ENCODE results near the gene PID1.

Gene PID1

DNA sequence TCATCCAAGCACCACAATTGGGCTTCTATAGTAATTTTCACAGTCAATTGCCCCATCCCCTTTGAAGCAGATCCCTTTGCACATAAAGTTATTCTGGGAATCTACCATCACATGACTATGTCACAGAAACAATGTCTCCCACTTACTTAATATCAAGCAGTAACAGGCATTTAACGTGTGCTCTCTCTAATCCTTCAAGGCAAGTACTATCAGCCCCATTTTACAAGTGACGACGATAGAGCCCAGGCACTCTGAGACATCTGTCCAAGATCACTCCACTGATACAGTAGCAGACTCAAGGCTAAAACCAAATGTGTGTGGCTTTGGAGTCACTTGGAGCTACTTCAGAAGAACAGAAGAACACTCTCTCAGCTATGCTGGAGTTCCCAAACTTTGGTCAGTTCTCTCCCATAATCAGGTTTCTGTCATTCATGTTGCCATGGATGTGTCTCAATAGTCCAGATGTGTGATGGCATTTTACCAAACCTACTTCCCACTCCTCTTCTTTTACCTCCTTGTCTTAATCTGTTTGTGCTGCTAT, 39.7 kb downstream of the PID1 start:
- no peak overlapping the region for H3K18ac ChIP-seq (ENCODE audit: low read length)
- no peak overlapping the region for H4K12ac ChIP-seq (ENCODE audit: low read depth, low read length)
- no peaks in the 10 kb centered on the region for H3K36me3 ChIP-seq (ENCODE audit: control insufficient read depth in 1 of 2, insufficient read depth in 2 of 2, low read length in 2 of 2)
- no peak overlapping the region for H2BK120ac ChIP-seq (ENCODE audit: insufficient read depth, low read length, poor library complexity)
- H3K27ac ChIP-seq (ENCODE audit: low read depth, low read length): no peak overlapping the region
- H3K4me1 ChIP-seq (ENCODE audit: control insufficient read depth in 1 of 2, insufficient read depth in 2 of 2, low read length in 2 of 2): peaks cover 3 to 13% of the 10 kb centered on the region in 2 experiments
- H2AFZ ChIP-seq (ENCODE audit: insufficient read depth, low read length, poor library complexity): no peak overlapping the region
- H3K4me3 ChIP-seq (ENCODE audit: low read depth, low read length): no peak overlapping the region
- no peaks in the 10 kb centered on the region for H3K27me3 ChIP-seq (ENCODE audit: insufficient read depth, low read length)
- no peak for DNase-seq
- no peak overlapping the region for H3K9ac ChIP-seq (ENCODE audit: low read length)
- peaks cover 5% of the 10 kb centered on the region for H3K79me1 ChIP-seq (ENCODE audit: low read length)
- H3K79me2 ChIP-seq (ENCODE audit: control insufficient read depth, insufficient read depth, low read length, poor library complexity): no peaks in the 10 kb centered on the region
- H4K8ac ChIP-seq (ENCODE audit: low read depth, low read length): no peak overlapping the region
- H3K23ac ChIP-seq (ENCODE audit: low read length): no peak overlapping the region
- no peak overlapping the region for H3K4me2 ChIP-seq (ENCODE audit: low read length)
- no peak overlapping the region for H3K4ac ChIP-seq (ENCODE audit: low read depth, low read length)
- no peak overlapping the region for H4K91ac ChIP-seq (ENCODE audit: low read depth, low read length)
- no peak overlapping the region for H2AK5ac ChIP-seq (ENCODE audit: low read length)
- H3K9me3 ChIP-seq (ENCODE audit: insufficient read depth, low read depth, low read length): no peaks in the 10 kb centered on the region
- WGBS (ENCODE audit: extremely low coverage, insufficient coverage, insufficient read length): no CpG with 5 or more reads among the region's 3 CpGs
- no peak overlapping the region for H2BK5ac ChIP-seq (ENCODE audit: low read depth, low read length, poor library complexity)
- no peak overlapping the region for H2BK12ac ChIP-seq (ENCODE audit: low read length)
- no peak overlapping the region for H3K14ac ChIP-seq (ENCODE audit: low read length)

- Histone ChIP-seq H4K91ac (ENCODE audit: low read depth, low read length) (no peak overlapping the region), H3K9me3 (ENCODE audit: insufficient read depth, low read depth, low read length) (no peaks in the 10 kb centered on the region), H2AFZ (ENCODE audit: insufficient read depth, low read length, poor library complexity) (no peak overlapping the region)
These were observed 40.2 kb downstream of the PID1 start for GRCh38 chr2:229230911-229231310.

GRCh38 chr2:229230256-229230655, 40.8 kb downstream of the PID1 start:
- Histone ChIP-seq H3K4me2 (ENCODE audit: low read length) (no peak overlapping the region), H3K27me3 (ENCODE audit: insufficient read depth, low read length) (no peaks in the 10 kb centered on the region), H2BK12ac (ENCODE audit: low read length) (no peak overlapping the region), H3K9me3 (ENCODE audit: insufficient read depth, low read depth, low read length) (no peaks in the 10 kb centered on the region), H3K4me1 (ENCODE audit: control insufficient read depth in 1 of 2, insufficient read depth in 2 of 2, low read length in 2 of 2) (peaks cover 3 to 6% of the 10 kb centered on the region in 2 experiments), H3K79me1 (ENCODE audit: low read length) (peaks cover 5% of the 10 kb centered on the region), H3K27ac (ENCODE audit: low read depth, low read length) (no peak overlapping the region), H3K9ac (ENCODE audit: low read length) (no peak overlapping the region), H2BK5ac (ENCODE audit: low read depth, low read length, poor library complexity) (no peak overlapping the region), H2BK120ac (ENCODE audit: insufficient read depth, low read length, poor library complexity) (no peak overlapping the region), H3K14ac (ENCODE audit: low read length) (no peak overlapping the region), H2AK5ac (ENCODE audit: low read length) (no peak overlapping the region), H3K23ac (ENCODE audit: low read length) (no peak overlapping the region), H4K8ac (ENCODE audit: low read depth, low read length) (no peak overlapping the region), H3K18ac (ENCODE audit: low read length) (no peak overlapping the region), H3K79me2 (ENCODE audit: control insufficient read depth, insufficient read depth, low read length, poor library complexity) (no peaks in the 10 kb centered on the region), H3K4ac (ENCODE audit: low read depth, low read length) (no peak overlapping the region), H3K36me3 (ENCODE audit: control insufficient read depth in 1 of 2, insufficient read depth in 2 of 2, low read length in 2 of 2) (no peaks in the 10 kb centered on the region), H4K91ac (ENCODE audit: low read depth, low read length) (no peak overlapping the region), H3K4me3 (ENCODE audit: low read depth, low read length) (no peak overlapping the region), H2AFZ (ENCODE audit: insufficient read depth, low read length, poor library complexity) (no peak overlapping the region), H4K12ac (ENCODE audit: low read depth, low read length) (no peak overlapping the region)
- WGBS (ENCODE audit: extremely low coverage, insufficient coverage, insufficient read length): no CpG with 5 or more reads among the region's 2 CpGs
- DNase-seq: no peak

More at GRCh38 chr2:229230911-229231310, 40.2 kb downstream of the PID1 start:
- H3K9ac ChIP-seq (ENCODE audit: low read length): no peak overlapping the region
- peaks cover 3 to 10% of the 10 kb centered on the region in 2 experiments for H3K4me1 ChIP-seq (ENCODE audit: control insufficient read depth in 1 of 2, insufficient read depth in 2 of 2, low read length in 2 of 2)
- no peak overlapping the region for H4K12ac ChIP-seq (ENCODE audit: low read depth, low read length)
- H4K8ac ChIP-seq (ENCODE audit: low read depth, low read length): no peak overlapping the region
- H3K79me2 ChIP-seq (ENCODE audit: control insufficient read depth, insufficient read depth, low read length, poor library complexity): no peaks in the 10 kb centered on the region
- no peak overlapping the region for H2BK120ac ChIP-seq (ENCODE audit: insufficient read depth, low read length, poor library complexity)
- no peak overlapping the region for H3K4me3 ChIP-seq (ENCODE audit: low read depth, low read length)
- H3K36me3 ChIP-seq (ENCODE audit: control insufficient read depth in 1 of 2, insufficient read depth in 2 of 2, low read length in 2 of 2): no peaks in the 10 kb centered on the region
- H3K4ac ChIP-seq (ENCODE audit: low read depth, low read length): no peak overlapping the region
- H2BK12ac ChIP-seq (ENCODE audit: low read length): no peak overlapping the region
- no peak overlapping the region for H3K27ac ChIP-seq (ENCODE audit: low read depth, low read length)
- no peak overlapping the region for H3K4me2 ChIP-seq (ENCODE audit: low read length)
- H3K18ac ChIP-seq (ENCODE audit: low read length): no peak overlapping the region
- peaks cover 5% of the 10 kb centered on the region for H3K79me1 ChIP-seq (ENCODE audit: low read length)
- no peak overlapping the region for H3K23ac ChIP-seq (ENCODE audit: low read length)
- WGBS (ENCODE audit: extremely low coverage, insufficient coverage, insufficient read length): no CpG with 5 or more reads among the region's 4 CpGs
- H3K27me3 ChIP-seq (ENCODE audit: insufficient read depth, low read length): no peaks in the 10 kb centered on the region
- DNase-seq: no peak
- H2BK5ac ChIP-seq (ENCODE audit: low read depth, low read length, poor library complexity): no peak overlapping the region
- H3K14ac ChIP-seq (ENCODE audit: low read length): no peak overlapping the region
- H2AK5ac ChIP-seq (ENCODE audit: low read length): no peak overlapping the region

- Histone ChIP-seq H2AFZ (ENCODE audit: insufficient read depth, low read length, poor library complexity) (no peak overlapping the region), H3K27ac (ENCODE audit: low read depth, low read length) (no peak overlapping the region), H3K4ac (ENCODE audit: low read depth, low read length) (no peak overlapping the region), H3K4me2 (ENCODE audit: low read length) (no peak overlapping the region), H3K23ac (ENCODE audit: low read length) (no peak overlapping the region), H3K9ac (ENCODE audit: low read length) (no peak overlapping the region), H3K36me3 (ENCODE audit: control insufficient read depth in 1 of 2, insufficient read depth in 2 of 2, low read length in 2 of 2) (no peaks in the 10 kb centered on the region), H3K79me2 (ENCODE audit: control insufficient read depth, insufficient read depth, low read length, poor library complexity) (no peaks in the 10 kb centered on the region), H3K79me1 (ENCODE audit: low read length) (no peaks in the 10 kb centered on the region), H3K4me3 (ENCODE audit: low read depth, low read length) (no peak overlapping the region), H3K18ac (ENCODE audit: low read length) (no peak overlapping the region), H4K12ac (ENCODE audit: low read depth, low read length) (no peak overlapping the region), H3K27me3 (ENCODE audit: insufficient read depth, low read length) (no peaks in the 10 kb centered on the region), H2BK120ac (ENCODE audit: insufficient read depth, low read length, poor library complexity) (no peak overlapping the region), H2BK5ac (ENCODE audit: low read depth, low read length, poor library complexity) (no peak overlapping the region), H3K9me3 (ENCODE audit: insufficient read depth, low read depth, low read length) (peaks cover 1% of the 10 kb centered on the region), H4K91ac (ENCODE audit: low read depth, low read length) (no peak overlapping the region), H3K14ac (ENCODE audit: low read length) (no peak overlapping the region), H2AK5ac (ENCODE audit: low read length) (no peak overlapping the region), H4K8ac (ENCODE audit: low read depth, low read length) (no peak overlapping the region), H2BK12ac (ENCODE audit: low read length) (no peak overlapping the region), H3K4me1 (ENCODE audit: control insufficient read depth in 1 of 2, insufficient read depth in 2 of 2, low read length in 2 of 2) (peaks cover 0 to 2% of the 10 kb centered on the region in 2 experiments)
- WGBS (ENCODE audit: extremely low coverage, insufficient coverage, insufficient read length): no CpG with 5 or more reads among the region's 2 CpGs
- DNase-seq: no peak
These were observed 44.7 kb downstream of the PID1 start for GRCh38 chr2:229226382-229226781.
